Measurements from ENCODE around the gene GIPR.

GRCh38 chr19:45713141-45713540 is 45.1 kb downstream of the GIPR start:
- TF ChIP-seq, protein P1, sequence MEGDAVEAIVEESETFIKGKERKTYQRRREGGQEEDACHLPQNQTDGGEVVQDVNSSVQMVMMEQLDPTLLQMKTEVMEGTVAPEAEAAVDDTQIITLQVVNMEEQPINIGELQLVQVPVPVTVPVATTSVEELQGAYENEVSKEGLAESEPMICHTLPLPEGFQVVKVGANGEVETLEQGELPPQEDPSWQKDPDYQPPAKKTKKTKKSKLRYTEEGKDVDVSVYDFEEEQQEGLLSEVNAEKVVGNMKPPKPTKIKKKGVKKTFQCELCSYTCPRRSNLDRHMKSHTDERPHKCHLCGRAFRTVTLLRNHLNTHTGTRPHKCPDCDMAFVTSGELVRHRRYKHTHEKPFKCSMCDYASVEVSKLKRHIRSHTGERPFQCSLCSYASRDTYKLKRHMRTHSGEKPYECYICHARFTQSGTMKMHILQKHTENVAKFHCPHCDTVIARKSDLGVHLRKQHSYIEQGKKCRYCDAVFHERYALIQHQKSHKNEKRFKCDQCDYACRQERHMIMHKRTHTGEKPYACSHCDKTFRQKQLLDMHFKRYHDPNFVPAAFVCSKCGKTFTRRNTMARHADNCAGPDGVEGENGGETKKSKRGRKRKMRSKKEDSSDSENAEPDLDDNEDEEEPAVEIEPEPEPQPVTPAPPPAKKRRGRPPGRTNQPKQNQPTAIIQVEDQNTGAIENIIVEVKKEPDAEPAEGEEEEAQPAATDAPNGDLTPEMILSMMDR (IDR thresholded peaks at IDR 0.05; ENCODE audit: low read depth, low read length), result no peak
- TF ChIP-seq, protein P2, sequence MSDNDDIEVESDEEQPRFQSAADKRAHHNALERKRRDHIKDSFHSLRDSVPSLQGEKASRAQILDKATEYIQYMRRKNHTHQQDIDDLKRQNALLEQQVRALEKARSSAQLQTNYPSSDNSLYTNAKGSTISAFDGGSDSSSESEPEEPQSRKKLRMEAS (IDR thresholded peaks at IDR 0.05; ENCODE audit: low read depth, low read length), result no peak
